Loucy (cell line): Measurements from ENCODE around the gene ADAMTS19.
"Not testable (repeated sequence)": the region's sequence is repeated elsewhere in the genome, so short reads cannot be mapped to it uniquely, and the experiment has no call there.

Experiments
- H2AFZ ChIP-seq: fragments of 200-600 bp; sonication (generic); 2 replicates; pipeline ENCODE4 v1.6.0; 2016; ENCODE audit warnings: antibody characterized with exemption, mild to moderate bottlenecking, low read length, moderate library complexity
- H3F3A ChIP-seq: fragments of 200-600 bp; 2 replicates; pipeline ENCODE4 v1.6.0; 2016; ENCODE audit warnings: antibody characterized with exemption, low read depth, mild to moderate bottlenecking
- H3K27me3 ChIP-seq: fragments of 200-600 bp; sonication (generic); 2 replicates; pipeline ENCODE4 v1.6.1; 2014; ENCODE audit warnings: low read length, mild to moderate bottlenecking; ENCODE audit not compliant: insufficient read depth, poor library complexity, severe bottlenecking
- H3K36me3 ChIP-seq: fragments of 200-600 bp; sonication (generic); 2 replicates; pipeline ENCODE4 v1.6.1; 2016; ENCODE audit warnings: low read length; ENCODE audit not compliant: insufficient read depth
- H3K4me1 ChIP-seq: fragments of 200-600 bp; sonication (generic); 2 replicates; pipeline ENCODE4 v1.5.1; 2014; ENCODE audit warnings: low read length, mild to moderate bottlenecking; ENCODE audit not compliant: insufficient read depth, poor library complexity, severe bottlenecking
- H3K4me2 ChIP-seq: fragments of 200-600 bp; sonication (generic); 2 replicates; pipeline ENCODE4 v1.6.0; 2014; ENCODE audit warnings: antibody characterized with exemption, low read length, low read depth, mild to moderate bottlenecking; ENCODE audit not compliant: poor library complexity, severe bottlenecking
- H3K4me3 ChIP-seq: fragments of 200-600 bp; sonication (generic); 2 replicates; pipeline ENCODE4 v1.5.1; 2014; ENCODE audit warnings: low read length, mild to moderate bottlenecking, mixed read lengths; ENCODE audit not compliant: poor library complexity, severe bottlenecking
- H3K79me2 ChIP-seq: fragments of 200-600 bp; sonication (generic); 2 replicates; pipeline ENCODE4 v1.6.1; 2014; ENCODE audit warnings: low read length; ENCODE audit not compliant: insufficient read depth
- H3K9ac ChIP-seq: fragments of 200-600 bp; sonication (generic); 2 replicates; pipeline ENCODE4 v1.6.0; 2014; ENCODE audit warnings: mild to moderate bottlenecking, low read depth, low read length, moderate library complexity; ENCODE audit not compliant: poor library complexity, severe bottlenecking
- H3K9me2 ChIP-seq: fragments of 200-600 bp; sonication (generic); replicated peaks from 2 replicates; pipeline ENCODE4 v1.6.1; 2016; ENCODE audit warnings: low read depth, low read length, mixed read lengths
- H3K9me3 ChIP-seq: fragments of 200-600 bp; sonication (generic); 2 replicates; pipeline ENCODE4 v1.6.1; 2014; ENCODE audit warnings: mild to moderate bottlenecking, antibody characterized with exemption, low read length, low read depth; ENCODE audit not compliant: insufficient read depth
- H4K20me1 ChIP-seq: fragments of 200-600 bp; sonication (generic); 2 replicates; pipeline ENCODE4 v1.6.0; 2014; ENCODE audit warnings: antibody characterized with exemption, low read length, mild to moderate bottlenecking; ENCODE audit not compliant: insufficient read depth, poor library complexity, severe bottlenecking
- EZH2phosphoT487 ChIP-seq: fragments of 200-600 bp; IDR thresholded peaks from 2 replicates; pipeline ENCODE4 v1.6.1; 2018; ENCODE audit warnings: antibody characterized with exemption, mild to moderate bottlenecking, moderate library complexity, borderline replicate concordance
- TF ChIP-seq, protein P1 (sequence below): fragments of 200-600 bp; sonication (generic); conservative IDR thresholded peaks from 2 replicates; pipeline ENCODE4 v1.5.1; 2014; ENCODE audit warnings: mild to moderate bottlenecking, antibody characterized with exemption, low read length

ADAMTS19 gene

DNA sequence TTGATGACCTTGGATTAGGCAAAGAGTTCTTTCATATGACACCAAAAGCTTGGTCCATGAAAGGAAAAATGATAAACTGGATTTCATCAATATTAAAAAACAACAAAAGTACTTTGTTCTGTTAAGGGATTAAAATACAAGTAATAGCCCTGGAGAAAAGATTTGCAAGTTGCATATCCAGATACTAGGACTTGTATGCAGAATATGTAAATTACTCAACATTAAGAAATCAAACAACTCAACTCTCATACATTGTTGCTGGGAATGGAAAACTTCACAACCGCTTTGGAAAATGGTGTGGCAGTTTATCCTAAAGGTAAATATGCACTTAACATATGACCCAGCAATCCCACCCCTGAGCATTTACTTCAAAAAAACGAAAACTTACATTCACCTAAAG lies 112.0 kb downstream of the ADAMTS19 start:
- Histone ChIP-seq H3K36me3 (no peaks in the 10 kb centered on the region), H3K79me2 (no peaks in the 10 kb centered on the region), H3F3A (no peaks in the 10 kb centered on the region)

DNA sequence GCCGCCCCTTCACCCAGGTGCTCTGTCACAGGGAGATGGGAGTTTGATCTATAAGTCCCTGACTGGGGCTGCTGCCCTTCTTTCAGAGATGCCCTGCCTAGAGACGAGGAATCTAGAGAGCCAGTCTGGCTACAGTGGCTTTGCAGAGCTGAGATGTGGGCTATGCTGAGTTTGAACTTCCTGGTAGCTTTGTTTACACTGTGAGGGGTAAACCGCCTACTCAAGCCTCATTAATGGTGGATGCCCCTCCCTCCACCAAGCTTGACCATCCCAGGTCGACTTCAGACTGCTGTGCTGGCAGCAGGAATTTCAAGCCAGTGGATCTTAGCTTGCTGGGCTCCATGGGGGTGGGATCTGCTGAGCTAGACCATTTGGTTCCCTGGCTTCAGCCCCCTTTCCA lies 124.4 kb downstream of the ADAMTS19 start:
- H4K20me1 ChIP-seq, H3F3A ChIP-seq, H3K9me3 ChIP-seq, H3K4me2 ChIP-seq, H3K27me3 ChIP-seq, H3K4me3 ChIP-seq, H3K9ac ChIP-seq, H3K36me3 ChIP-seq, H3K4me1 ChIP-seq, H3K79me2 ChIP-seq, H3K9me2 ChIP-seq, H2AFZ ChIP-seq: not testable (repeated sequence)

More for the DNA sequence above, 112.0 kb downstream of the ADAMTS19 start:
- no peaks in the 10 kb centered on the region for H3K4me1 ChIP-seq
- H4K20me1 ChIP-seq = no peaks in the 10 kb centered on the region
- no peaks in the 10 kb centered on the region for H3K9me2 ChIP-seq
- no peak overlapping the region for H3K9ac ChIP-seq
- no peaks in the 10 kb centered on the region for H3K9me3 ChIP-seq
- no peak for TF ChIP-seq EZH2phosphoT487
- TF ChIP-seq, protein P1, sequence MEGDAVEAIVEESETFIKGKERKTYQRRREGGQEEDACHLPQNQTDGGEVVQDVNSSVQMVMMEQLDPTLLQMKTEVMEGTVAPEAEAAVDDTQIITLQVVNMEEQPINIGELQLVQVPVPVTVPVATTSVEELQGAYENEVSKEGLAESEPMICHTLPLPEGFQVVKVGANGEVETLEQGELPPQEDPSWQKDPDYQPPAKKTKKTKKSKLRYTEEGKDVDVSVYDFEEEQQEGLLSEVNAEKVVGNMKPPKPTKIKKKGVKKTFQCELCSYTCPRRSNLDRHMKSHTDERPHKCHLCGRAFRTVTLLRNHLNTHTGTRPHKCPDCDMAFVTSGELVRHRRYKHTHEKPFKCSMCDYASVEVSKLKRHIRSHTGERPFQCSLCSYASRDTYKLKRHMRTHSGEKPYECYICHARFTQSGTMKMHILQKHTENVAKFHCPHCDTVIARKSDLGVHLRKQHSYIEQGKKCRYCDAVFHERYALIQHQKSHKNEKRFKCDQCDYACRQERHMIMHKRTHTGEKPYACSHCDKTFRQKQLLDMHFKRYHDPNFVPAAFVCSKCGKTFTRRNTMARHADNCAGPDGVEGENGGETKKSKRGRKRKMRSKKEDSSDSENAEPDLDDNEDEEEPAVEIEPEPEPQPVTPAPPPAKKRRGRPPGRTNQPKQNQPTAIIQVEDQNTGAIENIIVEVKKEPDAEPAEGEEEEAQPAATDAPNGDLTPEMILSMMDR = no peak
- no peaks in the 10 kb centered on the region for H3K27me3 ChIP-seq
- H2AFZ ChIP-seq = no peak overlapping the region
- no peak overlapping the region for H3K4me3 ChIP-seq
- H3K4me2 ChIP-seq = no peak overlapping the region

GRCh38 chr5:129591508-129592160 lies 131.5 kb downstream of the ADAMTS19 start:
- H3K9ac ChIP-seq = no peak overlapping the region
- H3K4me2 ChIP-seq = no peak overlapping the region
- H4K20me1 ChIP-seq = no peaks in the 10 kb centered on the region
- H3K27me3 ChIP-seq = no peaks in the 10 kb centered on the region
- no peaks in the 10 kb centered on the region for H3F3A ChIP-seq
- H3K9me2 ChIP-seq = no peaks in the 10 kb centered on the region
- no peaks in the 10 kb centered on the region for H3K36me3 ChIP-seq
- H3K79me2 ChIP-seq = no peaks in the 10 kb centered on the region
- no peak for TF ChIP-seq EZH2phosphoT487
- TF ChIP-seq, protein P1 = no peak
- no peaks in the 10 kb centered on the region for H3K9me3 ChIP-seq
- H2AFZ ChIP-seq = no peak overlapping the region
- no peak overlapping the region for H3K4me3 ChIP-seq
- H3K4me1 ChIP-seq = no peaks in the 10 kb centered on the region

DNA sequence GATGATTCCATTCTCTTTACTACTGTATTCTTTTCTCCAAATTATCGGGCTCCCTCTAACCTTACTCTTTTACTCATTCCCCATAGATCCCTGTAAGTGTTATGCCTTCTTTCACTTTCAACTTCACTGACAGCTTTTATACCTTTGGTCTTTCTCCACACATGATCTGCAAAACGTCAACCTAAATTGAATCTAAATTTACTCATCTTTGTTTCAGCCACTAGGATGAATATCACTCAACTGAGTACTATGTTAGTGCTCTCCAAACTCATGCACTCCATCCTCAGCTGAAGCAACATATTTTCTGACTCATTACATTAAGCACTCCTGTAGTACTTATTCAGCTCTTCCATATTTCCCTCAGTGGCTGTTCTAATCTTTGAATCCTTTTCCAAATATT lies 133.4 kb downstream of the ADAMTS19 start:
- Histone ChIP-seq H3K36me3 (no peaks in the 10 kb centered on the region), H3K4me3 (no peak overlapping the region), H4K20me1 (no peaks in the 10 kb centered on the region), H3K9ac (no peak overlapping the region), H3F3A (no peaks in the 10 kb centered on the region), H3K4me2 (no peak overlapping the region), H3K27me3 (no peaks in the 10 kb centered on the region), H3K79me2 (no peaks in the 10 kb centered on the region), H3K4me1 (no peaks in the 10 kb centered on the region), H3K9me3 (no peaks in the 10 kb centered on the region), H3K9me2 (no peaks in the 10 kb centered on the region), H2AFZ (no peak overlapping the region)
- TF ChIP-seq, protein P1 = no peak
- TF ChIP-seq EZH2phosphoT487 = no peak
